Measurements from ENCODE around the gene ZNF280C. TPM values are rescaled to one million over a fixed set of nuclear protein-coding genes. Genes with fewer than 3 reads are reported as not detected.

Gene ZNF280C
- total RNA-seq, 1 experiment from 2014 or later: 7.8 TPM

- 0 out of 2 replicates have a peak overlapping the region, but pooled peaks have one; percentile 6 for H3K4me2 ChIP-seq
- peaks cover 18% of the 10 kb centered on the region for H3K4me1 ChIP-seq (replicated peaks; ENCODE audit: insufficient read depth)
- 0 out of 2 replicates have a peak, but pooled peaks cover 5% of the 10 kb centered on the region for H4K20me1 ChIP-seq (ENCODE audit: insufficient read depth)
- H2AFZ ChIP-seq: no peak overlapping the region
- H3K9me2 ChIP-seq (ENCODE audit: insufficient read depth): peaks cover 5% of the 10 kb centered on the region; the same call in 1 of the 2 replicates
- H3K4me3 ChIP-seq: no peak overlapping the region
- no peak for DNase-seq
- no peak overlapping the region for H3K27ac ChIP-seq
- H3K27me3 ChIP-seq (ENCODE audit: insufficient read depth, low read depth): no peaks in the 10 kb centered on the region
- intact Hi-C loops (cut with micrococcal nuclease; ENCODE audit: unreplicated experiment): no loop called here
- H3K36me3 ChIP-seq (ENCODE audit: low read depth): no peaks in the 10 kb centered on the region
- no TSS peak for BruUV-seq (replicated peaks)
- H3K79me2 ChIP-seq (ENCODE audit: low read depth): no peaks in the 10 kb centered on the region
- ChIA-PET CTCF (no interaction called here), POLR2A (ENCODE audit: unreplicated experiment) (no interaction called here)
- TF ChIP-seq CTCF (conservative IDR thresholded peaks at IDR 0.05) (no peak), EZH2 (IDR thresholded peaks at IDR 0.05; ENCODE audit: low read depth) (no peak)
- H3K9me3 ChIP-seq (ENCODE audit: insufficient read depth, low read depth): peaks cover 3% of the 10 kb centered on the region; the same call in 1 of the 2 replicates
- H3F3A ChIP-seq (ENCODE audit: insufficient read depth, low read depth): no peaks in the 10 kb centered on the region
Measured at GRCh38 chrX:130296743-130297142, 28.0 kb upstream of the ZNF280C start.

GRCh38 chrX:130296297-130296678, 27.6 kb upstream of the ZNF280C start:
- Histone ChIP-seq H3K4me3 (no peak overlapping the region), H3K27ac (no peak overlapping the region), H3K9me2 (ENCODE audit: insufficient read depth) (peaks cover 5% of the 10 kb centered on the region; the same call in 1 of the 2 replicates), H4K20me1 (ENCODE audit: insufficient read depth) (0 out of 2 replicates have a peak, but pooled peaks cover 5% of the 10 kb centered on the region), H3K79me2 (ENCODE audit: low read depth) (no peaks in the 10 kb centered on the region), H2AFZ (no peak overlapping the region), H3K4me1 (replicated peaks; ENCODE audit: insufficient read depth) (peaks cover 18% of the 10 kb centered on the region), H3K27me3 (ENCODE audit: insufficient read depth, low read depth) (no peaks in the 10 kb centered on the region), H3K36me3 (ENCODE audit: low read depth) (no peaks in the 10 kb centered on the region), H3K4me2 (0 out of 2 replicates have a peak overlapping the region, but pooled peaks have one; percentile 6), H3K9me3 (ENCODE audit: insufficient read depth, low read depth) (peaks cover 2% of the 10 kb centered on the region; the same call in 1 of the 2 replicates), H3F3A (ENCODE audit: insufficient read depth, low read depth) (no peaks in the 10 kb centered on the region)
- no TSS peak for BruUV-seq (replicated peaks)
- TF ChIP-seq CTCF (conservative IDR thresholded peaks at IDR 0.05): no peak
- no peak for TF ChIP-seq EZH2 (IDR thresholded peaks at IDR 0.05; ENCODE audit: low read depth)
- POLR2A ChIA-PET (ENCODE audit: unreplicated experiment): no interaction called here
- CTCF ChIA-PET: no interaction called here
- DNase-seq: no peak
- intact Hi-C loops (cut with micrococcal nuclease; ENCODE audit: unreplicated experiment): no loop called here

GRCh38 chrX:130295519-130296296, 27.0 kb upstream of the ZNF280C start:
- Histone ChIP-seq H4K20me1 (ENCODE audit: insufficient read depth) (0 out of 2 replicates have a peak, but pooled peaks cover 5% of the 10 kb centered on the region), H3K36me3 (ENCODE audit: low read depth) (no peaks in the 10 kb centered on the region), H2AFZ (no peak overlapping the region), H3K27me3 (ENCODE audit: insufficient read depth, low read depth) (no peaks in the 10 kb centered on the region), H3K27ac (no peak overlapping the region), H3K79me2 (ENCODE audit: low read depth) (no peaks in the 10 kb centered on the region), H3K4me1 (replicated peaks; ENCODE audit: insufficient read depth) (peaks cover 18% of the 10 kb centered on the region), H3K9me3 (ENCODE audit: insufficient read depth, low read depth) (no peaks in the 10 kb centered on the region), H3K9me2 (ENCODE audit: insufficient read depth) (peaks cover 5% of the 10 kb centered on the region; the same call in 1 of the 2 replicates), H3K4me3 (no peak overlapping the region), H3K4me2 (no peak overlapping the region), H3F3A (ENCODE audit: insufficient read depth, low read depth) (no peaks in the 10 kb centered on the region)
- DNase-seq: no peak
- BruUV-seq (replicated peaks): no TSS peak
- ChIA-PET POLR2A (ENCODE audit: unreplicated experiment) (no interaction called here), CTCF (no interaction called here)
- intact Hi-C loops (cut with micrococcal nuclease; ENCODE audit: unreplicated experiment): no loop called here
- TF ChIP-seq EZH2 (IDR thresholded peaks at IDR 0.05; ENCODE audit: low read depth) (no peak), CTCF (conservative IDR thresholded peaks at IDR 0.05) (no peak)

Data from PC-9 (cell line).